B cell (primary cell): ENCODE data around the gene BEX3. TPM values are rescaled to one million over a fixed set of nuclear protein-coding genes. Genes with fewer than 3 reads are reported as not detected.

Experiments
- ATAC-seq: fragments of 200-7000 bp; cut with Tn5 transposase; one replicate; pipeline ENCODE4 v1.10.0; 2021; ENCODE audit warnings: low read depth, mild to moderate bottlenecking, moderate number of reproducible peaks, moderate library complexity
- CTCF ChIA-PET: fragments of 350-600 bp; sonication (Branson Sonifier 250); formaldehyde crosslinking; loops from one replicate; lab custom pipeline; 2021; ENCODE audit warnings: antibody characterized with exemption, inconsistent platforms; lab: Charles Lee
- POLR2A ChIA-PET: fragments of 350-600 bp; sonication (Branson Sonifier 250); formaldehyde crosslinking; loops from one replicate; lab custom pipeline; 2021; ENCODE audit warnings: antibody characterized with exemption; lab: Charles Lee
- DNase-seq: peaks from one replicate; pipeline ENCODE4 v3.0.0; 2013
- H2AFZ ChIP-seq: 2 replicates; pipeline ENCODE4 v1.6.1; 2012; ENCODE audit warnings: mild to moderate bottlenecking, low read depth, low read length; ENCODE audit not compliant: insufficient read depth, poor library complexity, severe bottlenecking
- H3K27ac ChIP-seq, 2 donors: 1 replicate in 1 of 2; 2 replicates in 1 of 2; pipeline ENCODE4 v1.5.1; 2012 to 2013; ENCODE audit warnings: low read length in 2 of 2, mild to moderate bottlenecking in 2 of 2, moderate library complexity in 1 of 2
- H3K27me3 ChIP-seq, 4 experiments: fragments of 200-600 bp in 1 of 4; sonication (generic) in 1 of 4; replicated peaks in 1 of 4; 1 replicate in 2 of 4; 2 replicates in 2 of 4; pipeline versions ENCODE4 v1.6.1 to v1.7.0; 2013 to 2016; ENCODE audit warnings: low read length in 3 of 4, mild to moderate bottlenecking in 2 of 4, mixed read lengths in 1 of 4, moderate library complexity in 1 of 4; ENCODE audit not compliant: insufficient read depth in 4 of 4, control insufficient read depth in 3 of 4; ENCODE audit errors: control extremely low read depth in 1 of 4
- H3K36me3 ChIP-seq, 2 experiments: replicated peaks in 1 of 2; 1 replicate in 1 of 2; 2 replicates in 1 of 2; pipeline versions ENCODE4 v1.6.1 to v1.7.1; 2013; ENCODE audit warnings: low read length in 1 of 2; ENCODE audit not compliant: insufficient read depth in 2 of 2, control insufficient read depth in 1 of 2; ENCODE audit errors: control extremely low read depth in 1 of 2, extremely low read depth in 1 of 2
- H3K4me1 ChIP-seq, 2 donors: fragments of 200-600 bp in 1 of 2; sonication (generic) in 1 of 2; 1 replicate in 1 of 2; 2 replicates in 1 of 2; pipeline versions ENCODE4 v1.5.1 to v1.6.1; 2013 to 2017; ENCODE audit warnings: low read length in 2 of 2; ENCODE audit not compliant: control insufficient read depth in 2 of 2, insufficient read depth in 2 of 2
- H3K4me2 ChIP-seq: replicated peaks from 2 replicates; pipeline ENCODE3; 2012; ENCODE audit warnings: mild to moderate bottlenecking, low read depth, low read length; ENCODE audit not compliant: poor library complexity, severe bottlenecking
- H3K4me3 ChIP-seq, 5 experiments: fragments of 200-600 bp in 1 of 5; sonication (generic) in 1 of 5; 1 replicate in 3 of 5; 2 replicates in 2 of 5; pipeline versions ENCODE4 v1.5.1 to v1.7.0; 2011 to 2016; ENCODE audit warnings: low read length in 4 of 5, mild to moderate bottlenecking in 4 of 5, low read depth in 2 of 5, control low read depth in 1 of 5, moderate library complexity in 1 of 5; ENCODE audit not compliant: insufficient read depth in 1 of 5; ENCODE audit errors: control extremely low read depth in 1 of 5, extremely low read depth in 1 of 5
- H3K79me2 ChIP-seq: fragments of 200-600 bp; sonication (generic); one replicate; pipeline ENCODE4 v1.6.0; 2016; ENCODE audit warnings: low read length; ENCODE audit not compliant: control insufficient read depth, insufficient read depth
- H3K9ac ChIP-seq: fragments of 200-600 bp; sonication (generic); 2 replicates; pipeline ENCODE4 v1.6.1; 2017; ENCODE audit warnings: mild to moderate bottlenecking, low read length, moderate library complexity
- H3K9me3 ChIP-seq, 3 donors: one replicate each; pipeline versions ENCODE4 v1.6.1 to v1.7.1; 2013; ENCODE audit warnings: low read length in 2 of 3; ENCODE audit not compliant: control insufficient read depth in 2 of 3, insufficient read depth in 1 of 3; ENCODE audit errors: control extremely low read depth in 1 of 3
- H4K20me1 ChIP-seq: 2 replicates; pipeline ENCODE4 v1.6.0; 2012; ENCODE audit warnings: mild to moderate bottlenecking, low read length; ENCODE audit not compliant: insufficient read depth, control insufficient read depth, poor library complexity, severe bottlenecking
- H3K27ac Mint-ChIP-seq: one replicate; pipeline ENCODE4 v1.8.0; 2021; ENCODE audit warnings: mixed read lengths
- H3K27me3 Mint-ChIP-seq: one replicate; pipeline ENCODE4 v1.8.0; 2021; ENCODE audit warnings: mixed read lengths
- H3K4me1 Mint-ChIP-seq: one replicate; pipeline ENCODE4 v1.8.0; 2021; ENCODE audit warnings: mixed read lengths
- H3K4me3 Mint-ChIP-seq: one replicate; pipeline ENCODE4 v1.8.0; 2021; ENCODE audit warnings: mixed read lengths
- H3K9me3 Mint-ChIP-seq: one replicate; pipeline ENCODE4 v1.8.0; 2022; ENCODE audit warnings: mixed read lengths; ENCODE audit not compliant: insufficient read depth
- CTCF ChIP-seq: fragments of 200-600 bp; IDR thresholded peaks from one replicate; pipeline ENCODE4 v1.8.0; 2022; ENCODE audit warnings: antibody characterized with exemption, mild to moderate bottlenecking
- EZH2 ChIP-seq: IDR thresholded peaks from 2 replicates; pipeline ENCODE4 v1.6.1; 2012; ENCODE audit warnings: borderline replicate concordance, low read depth, mild to moderate bottlenecking, moderate library complexity, low read length; ENCODE audit not compliant: insufficient read depth, poor library complexity, severe bottlenecking
- WGBS: methylation state at CpG from one replicate; pipeline ENCODE4 v1.1.5; 2013; ENCODE audit warnings: missing lambda C conversion rate; ENCODE audit not compliant: insufficient coverage; 5-methylcytosine and 5-hydroxymethylcytosine counted together
- intact Hi-C: fragments of 100-400 bp; cut with micrococcal nuclease; formaldehyde crosslinking; loops from one replicate; pipeline ENCODE4 v1.10.0; 2022
- polyA plus RNA-seq: library from polyadenylated mRNA; depleted of rRNA; stranded (reverse); fragments of >200 nt; gene quantifications from 2 replicates; pipeline ENCODE4 v1.2.3, GENCODE V29; 2012
- total RNA-seq, 2 donors: library from RNA; stranded (reverse); fragments of 120-200 nt in 1 of 2; gene quantifications; 1 replicate in 1 of 2; 2 replicates in 1 of 2; pipeline versions ENCODE4 v1.2.3 to v1.2.4, GENCODE V29; 2013 to 2022

Gene BEX3
- total and polyA plus RNA-seq, 2 donors (not counting 1 experiment from before 2014, with no cell fraction given), result 0.37 to 1.7 TPM

- Histone ChIP-seq H3K4me3 (no peak overlapping the region), H3K79me2 (no peaks in the 10 kb centered on the region), H2AFZ (no peak overlapping the region), H3K9ac (no peak overlapping the region), H3K9me3 (no peaks in the 10 kb centered on the region), H4K20me1 (no peaks in the 10 kb centered on the region), H3K27me3 (no peaks in the 10 kb centered on the region), H3K4me1 (no peaks in the 10 kb centered on the region), H3K36me3 (no peaks in the 10 kb centered on the region), H3K4me2 (no peak overlapping the region), H3K27ac (no peak overlapping the region)
- no CpG with 5 or more reads among the region's 1 CpG for WGBS
- DNase-seq, result no peak
- Mint-ChIP-seq H3K4me3 (no peak overlapping the region), H3K4me1 (peaks cover under 1% of the 10 kb centered on the region), H3K9me3 (no peaks in the 10 kb centered on the region), H3K27ac (no peak overlapping the region), H3K27me3 (no peaks in the 10 kb centered on the region)
- TF ChIP-seq EZH2 (no peak), CTCF (no peak)
- ChIA-PET CTCF (no interaction called here), POLR2A (no interaction called here)
- no peak for ATAC-seq
- intact Hi-C loops, result no loop called here
Measured at GRCh38 chrX:103361798-103362197, 14.5 kb upstream of the BEX3 start.

- ATAC-seq, result no peak
Measured at GRCh38 chrX:103362474-103362873, 13.9 kb upstream of the BEX3 start.

More at GRCh38 chrX:103362474-103362873, 13.9 kb upstream of the BEX3 start:
- Histone ChIP-seq H3K9me3 (no peaks in the 10 kb centered on the region), H3K9ac (no peak overlapping the region), H4K20me1 (no peaks in the 10 kb centered on the region), H3K79me2 (no peaks in the 10 kb centered on the region), H3K27ac (no peak overlapping the region), H3K27me3 (no peaks in the 10 kb centered on the region), H3K4me2 (no peak overlapping the region), H3K4me3 (no peak overlapping the region), H2AFZ (no peak overlapping the region), H3K36me3 (no peaks in the 10 kb centered on the region), H3K4me1 (no peaks in the 10 kb centered on the region)
- no CpG with 5 or more reads among the region's 1 CpG for WGBS
- intact Hi-C loops, result no loop called here
- CTCF ChIA-PET, result no interaction called here
- Mint-ChIP-seq H3K27me3 (no peaks in the 10 kb centered on the region), H3K4me1 (no peaks in the 10 kb centered on the region), H3K9me3 (no peaks in the 10 kb centered on the region), H3K27ac (no peak overlapping the region), H3K4me3 (no peak overlapping the region)
- POLR2A ChIA-PET, result no interaction called here
- DNase-seq, result no peak
- TF ChIP-seq EZH2, result no peak
- no peak for TF ChIP-seq CTCF
